CD14-positive monocyte (primary cell): Measurements from ENCODE around the gene ECE2. TPM values are rescaled to one million over a fixed set of nuclear protein-coding genes. Genes with fewer than 3 reads are reported as not detected.
A peak's percentile ranks its signal among the peaks of the same experiment; 100 is the strongest.

Source experiments
- DNase-seq, 3 donors: peaks; one replicate each; pipeline ENCODE4 v3.0.0-alpha.2; 2011 to 2022
- H2AFZ ChIP-seq: 2 replicates; pipeline ENCODE4 v1.6.0; 2012; ENCODE audit warnings: mild to moderate bottlenecking, low read depth, low read length, inconsistent platforms; ENCODE audit not compliant: insufficient read depth, poor library complexity, severe bottlenecking
- H3K27ac ChIP-seq, 2 donors: 1 replicate in 1 of 2; 2 replicates in 1 of 2; pipeline ENCODE4 v1.5.1; 2012 to 2013; ENCODE audit warnings: low read length in 2 of 2, control low read depth in 1 of 2, inconsistent platforms in 1 of 2, low read depth in 1 of 2, mild to moderate bottlenecking in 1 of 2
- H3K27me3 ChIP-seq, 2 donors: one replicate each; pipeline versions ENCODE4 v1.6.0 to v1.6.1; 2011 to 2013; ENCODE audit warnings: low read length in 2 of 2; ENCODE audit not compliant: control insufficient read depth in 2 of 2, insufficient read depth in 2 of 2
- H3K36me3 ChIP-seq, 2 donors: replicated peaks in 1 of 2; 1 replicate in 1 of 2; 2 replicates in 1 of 2; pipeline versions ENCODE4 v1.5.1 to v1.6.1; 2012 to 2013; ENCODE audit warnings: low read length in 2 of 2, control low read depth in 1 of 2, inconsistent platforms in 1 of 2, mild to moderate bottlenecking in 1 of 2; ENCODE audit not compliant: insufficient read depth in 2 of 2, control insufficient read depth in 1 of 2
- H3K4me1 ChIP-seq, 2 donors: 1 replicate in 1 of 2; 2 replicates in 1 of 2; pipeline versions ENCODE4 v1.5.1 to v1.6.1; 2012 to 2013; ENCODE audit warnings: low read length in 2 of 2, control low read depth in 1 of 2, inconsistent platforms in 1 of 2, mild to moderate bottlenecking in 1 of 2, moderate library complexity in 1 of 2; ENCODE audit not compliant: insufficient read depth in 2 of 2, control insufficient read depth in 1 of 2
- H3K4me2 ChIP-seq: replicated peaks from 2 replicates; pipeline ENCODE3; 2012; ENCODE audit warnings: low read length, moderate library complexity, mild to moderate bottlenecking; ENCODE audit not compliant: poor library complexity, severe bottlenecking; ENCODE audit errors: extremely low read depth
- H3K4me3 ChIP-seq, 3 experiments: fragments of 200-600 bp in 1 of 3; sonication (generic) in 1 of 3; replicated peaks in 1 of 3; 1 replicate in 2 of 3; 2 replicates in 1 of 3; pipeline ENCODE4 v1.5.1; 2011 to 2013; ENCODE audit warnings: low read length in 3 of 3, mild to moderate bottlenecking in 3 of 3, control low read depth in 2 of 3, low read depth in 2 of 3, inconsistent platforms in 1 of 3, moderate library complexity in 1 of 3
- H3K79me2 ChIP-seq: 2 replicates; pipeline ENCODE4 v1.6.0; 2012; ENCODE audit warnings: mild to moderate bottlenecking, control low read depth, inconsistent platforms, low read length, moderate library complexity; ENCODE audit not compliant: insufficient read depth
- H3K9ac ChIP-seq: 2 replicates; pipeline ENCODE4 v1.6.0; 2017; ENCODE audit warnings: low read length, mild to moderate bottlenecking; ENCODE audit not compliant: insufficient read depth, poor library complexity, severe bottlenecking
- H3K9me3 ChIP-seq, 2 donors: replicated peaks in 1 of 2; 1 replicate in 1 of 2; 2 replicates in 1 of 2; pipeline versions ENCODE4 v1.5.1 to v1.6.1; 2012 to 2013; ENCODE audit warnings: low read length in 2 of 2, control low read depth in 1 of 2; ENCODE audit not compliant: control insufficient read depth in 1 of 2, insufficient read depth in 1 of 2
- H4K20me1 ChIP-seq: 2 replicates; pipeline ENCODE4 v1.6.0; 2012; ENCODE audit warnings: mild to moderate bottlenecking, low read length, control low read depth, moderate library complexity; ENCODE audit not compliant: insufficient read depth
- H3K27ac Mint-ChIP-seq, 7 donors: one replicate each; pipeline ENCODE4 v1.8.0; 2020; ENCODE audit warnings: mild to moderate bottlenecking in 7 of 7, mixed read lengths in 7 of 7, moderate library complexity in 6 of 7, inconsistent platforms in 2 of 7
- H3K27me3 Mint-ChIP-seq, 3 donors: one replicate each; pipeline ENCODE4 v1.8.0; 2021 to 2022; ENCODE audit warnings: low read depth in 3 of 3, mild to moderate bottlenecking in 3 of 3, mixed read lengths in 3 of 3, moderate library complexity in 3 of 3, inconsistent platforms in 1 of 3
- H3K36me3 Mint-ChIP-seq, 2 donors: one replicate each; pipeline ENCODE4 v1.8.0; 2020; ENCODE audit warnings: mixed read lengths in 2 of 2, inconsistent platforms in 1 of 2, mild to moderate bottlenecking in 1 of 2
- H3K4me1 Mint-ChIP-seq: one replicate; pipeline ENCODE4 v1.8.0; 2020; ENCODE audit warnings: mild to moderate bottlenecking, mixed read lengths
- H3K4me3 Mint-ChIP-seq, 2 donors: one replicate each; pipeline ENCODE4 v1.8.0; 2020; ENCODE audit warnings: mild to moderate bottlenecking in 2 of 2, mixed read lengths in 2 of 2, moderate library complexity in 1 of 2
- H3K9me3 Mint-ChIP-seq, 7 donors: one replicate each; pipeline ENCODE4 v1.8.0; 2020 to 2022; ENCODE audit warnings: mixed read lengths in 7 of 7, mild to moderate bottlenecking in 6 of 7, moderate library complexity in 6 of 7, inconsistent platforms in 2 of 7
- WGBS: methylation state at CpG from one replicate; pipeline ENCODE4 v1.1.5; 2013; ENCODE audit warnings: missing lambda C conversion rate; ENCODE audit not compliant: insufficient coverage; 5-methylcytosine and 5-hydroxymethylcytosine counted together
- intact Hi-C, 2 donors: fragments of 100-400 bp; cut with micrococcal nuclease; formaldehyde crosslinking; loops; one replicate each; pipeline versions ENCODE4 v1.15.0 to v1.15.1; 2023
- polyA plus RNA-seq, 3 donors: library from polyadenylated mRNA; depleted of rRNA in 1 of 3; unstranded in 2 of 3; stranded (reverse) in 1 of 3; fragments of 300-500 nt in 2 of 3; fragments of >200 nt in 1 of 3; fragmentation: Illumina TruSeq in 2 of 3; gene quantifications; 1 replicate in 2 of 3; 2 replicates in 1 of 3; pipeline ENCODE4 v1.2.3, GENCODE V29; 2012 to 2021
- TF ChIP-seq, protein P1 (sequence below): fragments of 200-600 bp; IDR thresholded peaks from one replicate; pipeline ENCODE4 v1.8.0; 2022; ENCODE audit warnings: antibody characterized with exemption, mild to moderate bottlenecking

The ECE2 gene
- polyA plus RNA-seq, 3 donors, result not detected

DNA sequence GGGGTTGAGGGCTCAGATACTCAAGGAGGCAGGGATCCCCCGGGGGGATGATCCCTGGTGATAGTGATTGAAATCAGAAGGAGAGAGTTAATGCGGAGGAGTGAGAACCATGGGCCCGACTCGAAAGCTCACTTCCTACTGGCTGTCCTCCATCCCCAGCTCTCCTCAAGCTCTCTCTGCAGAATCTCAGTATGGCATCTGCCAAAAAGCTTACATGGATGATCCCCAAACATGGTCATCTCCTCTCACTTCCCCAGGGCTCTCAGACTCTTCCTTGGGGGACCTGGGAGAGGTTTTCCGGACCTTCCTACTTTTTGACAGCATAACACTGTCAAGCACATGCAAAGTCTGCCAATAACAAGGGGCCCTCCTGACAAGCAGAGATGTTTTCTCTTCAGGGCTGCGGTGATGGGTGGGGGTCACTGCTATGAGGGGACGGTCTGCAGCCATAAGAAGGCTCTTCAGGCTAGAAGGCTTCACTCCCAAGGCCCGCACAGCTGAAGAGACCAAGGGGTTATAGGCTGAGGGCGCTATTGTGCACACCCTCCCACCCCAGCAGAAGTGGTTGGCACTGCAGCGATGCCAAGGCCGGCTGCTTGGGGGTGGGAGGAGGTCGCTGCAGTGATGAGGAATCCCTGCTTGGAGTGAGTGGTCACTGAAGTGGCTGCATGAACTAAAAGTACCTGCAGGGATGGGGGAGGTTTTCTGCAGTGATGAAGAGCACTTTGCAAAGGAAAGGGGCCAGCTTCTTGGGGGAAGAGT is 47.3 kb upstream of the ECE2 start:
- H3K4me1 Mint-ChIP-seq, result peaks cover 8% of the 10 kb centered on the region
- Histone ChIP-seq H4K20me1 (no peaks in the 10 kb centered on the region), H3K36me3 (no peaks in the 10 kb centered on the region), H3K27me3 (peaks cover 50 to 68% of the 10 kb centered on the region in 2 donors), H3K4me1 (peaks cover 4 to 8% of the 10 kb centered on the region in 2 donors), H3K4me3 (no peak overlapping the region), H2AFZ (no peak overlapping the region), H3K9me3 (peaks cover 0 to 15% of the 10 kb centered on the region in 2 donors), H3K79me2 (no peaks in the 10 kb centered on the region), H3K4me2 (no peak overlapping the region), H3K27ac (no peak overlapping the region), H3K9ac (no peak overlapping the region)
- H3K9me3 Mint-ChIP-seq, result peaks cover 0 to 16% (median 6%) of the 10 kb centered on the region in 7 donors
- peaks cover 65 to 87% (median 68%) of the 10 kb centered on the region in 3 donors for H3K27me3 Mint-ChIP-seq
- peak overlapping the region in 1 of 2 donors; percentile 76 for H3K4me3 Mint-ChIP-seq
- TF ChIP-seq, protein P1, sequence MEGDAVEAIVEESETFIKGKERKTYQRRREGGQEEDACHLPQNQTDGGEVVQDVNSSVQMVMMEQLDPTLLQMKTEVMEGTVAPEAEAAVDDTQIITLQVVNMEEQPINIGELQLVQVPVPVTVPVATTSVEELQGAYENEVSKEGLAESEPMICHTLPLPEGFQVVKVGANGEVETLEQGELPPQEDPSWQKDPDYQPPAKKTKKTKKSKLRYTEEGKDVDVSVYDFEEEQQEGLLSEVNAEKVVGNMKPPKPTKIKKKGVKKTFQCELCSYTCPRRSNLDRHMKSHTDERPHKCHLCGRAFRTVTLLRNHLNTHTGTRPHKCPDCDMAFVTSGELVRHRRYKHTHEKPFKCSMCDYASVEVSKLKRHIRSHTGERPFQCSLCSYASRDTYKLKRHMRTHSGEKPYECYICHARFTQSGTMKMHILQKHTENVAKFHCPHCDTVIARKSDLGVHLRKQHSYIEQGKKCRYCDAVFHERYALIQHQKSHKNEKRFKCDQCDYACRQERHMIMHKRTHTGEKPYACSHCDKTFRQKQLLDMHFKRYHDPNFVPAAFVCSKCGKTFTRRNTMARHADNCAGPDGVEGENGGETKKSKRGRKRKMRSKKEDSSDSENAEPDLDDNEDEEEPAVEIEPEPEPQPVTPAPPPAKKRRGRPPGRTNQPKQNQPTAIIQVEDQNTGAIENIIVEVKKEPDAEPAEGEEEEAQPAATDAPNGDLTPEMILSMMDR, result no peak
- no peaks in the 10 kb centered on the region for H3K36me3 Mint-ChIP-seq
- no peak overlapping the region for H3K27ac Mint-ChIP-seq
- no peak for DNase-seq
- intact Hi-C loops, result no loop called here
- 33% methylated on average over 3 of the region's 12 CpGs for WGBS

DNA sequence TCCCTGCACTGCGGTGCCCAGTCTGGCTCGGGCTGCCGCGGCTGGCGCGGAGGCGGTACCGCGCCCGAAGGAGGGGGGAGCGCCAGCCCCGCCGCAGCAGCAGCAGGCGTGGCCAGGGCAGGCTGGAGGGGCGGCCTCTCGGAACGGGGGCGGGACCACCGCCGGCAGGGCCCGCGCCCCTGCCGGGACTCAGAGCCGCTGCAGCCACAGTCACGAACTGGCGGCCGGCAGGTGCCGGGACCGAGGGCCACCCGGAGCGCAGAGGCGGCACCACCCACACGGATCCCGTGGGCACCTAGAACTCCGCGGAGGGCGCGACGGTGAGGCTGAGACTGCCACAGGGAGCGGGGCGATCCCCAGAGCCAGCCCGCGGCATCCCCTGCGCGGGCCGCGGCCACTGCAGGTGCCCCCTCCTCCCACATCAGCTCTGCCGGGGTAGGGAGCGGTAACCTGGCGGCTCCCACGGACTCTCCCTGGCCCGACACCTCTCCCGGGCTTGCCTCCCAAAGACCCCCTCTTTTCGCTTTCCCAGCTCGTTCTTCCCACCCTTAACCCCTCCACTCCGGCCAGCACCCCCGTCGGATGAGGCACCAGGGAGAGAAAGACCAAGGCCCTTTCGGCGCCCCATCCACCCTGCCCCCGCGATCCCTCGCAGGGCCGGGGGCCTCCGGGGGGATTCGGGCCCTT is 46.3 kb upstream of the ECE2 start, which contains the start of gene VWA5B2:
Gene VWA5B2 (plus strand): TSS at position 192 of the 687 bp plus-strand sequence. CDS start 944 bp downstream, outside the sequence.
- H3K27ac ChIP-seq, result no peak within 1 kb of the TSS
- H3K9me3 ChIP-seq, result peaks cover 0 to 15% of the 10 kb centered on the region in 2 donors
- intact Hi-C loops, result no loop called here
- Mint-ChIP-seq H3K27me3 (peaks cover 66 to 89% (median 68%) of the 10 kb centered on the region in 3 donors), H3K27ac (no peak within 1 kb of the TSS), H3K36me3 (no peaks in the 10 kb centered on the region), H3K9me3 (peaks cover 0 to 16% (median 6%) of the 10 kb centered on the region in 7 donors), H3K4me1 (peaks cover 8% of the 10 kb centered on the region), H3K4me3 (peak within 1 kb of the TSS in 1 of 2 donors; percentile 76)
- no peaks in the 10 kb centered on the region for H3K36me3 ChIP-seq
- no peaks in the 10 kb centered on the region for H4K20me1 ChIP-seq
- no peak for DNase-seq
- peaks cover 4 to 8% of the 10 kb centered on the region in 2 donors for H3K4me1 ChIP-seq
- peak within 1 kb of the TSS; percentile 56 for H2AFZ ChIP-seq
- H3K79me2 ChIP-seq, result no peaks in the 10 kb centered on the region
- TF ChIP-seq, protein P1, result no peak
- WGBS, result under 1% methylated on average over 64 of the region's 66 CpGs
- H3K4me3 ChIP-seq, result no peak within 1 kb of the TSS
- H3K4me2 ChIP-seq, result peak within 1 kb of the TSS; percentile 36
- H3K9ac ChIP-seq, result peak within 1 kb of the TSS; percentile 15
- H3K27me3 ChIP-seq, result peaks cover 50 to 70% of the 10 kb centered on the region in 2 donors
